Mesenchymal stem cell (in vitro differentiated cells and primary cell): Measurements from ENCODE around the gene MSS51.

ENCODE experiments used
- DNase-seq: peaks from one replicate; pipeline ENCODE4 v3.0.0-alpha.2; 2013
- H2AFZ ChIP-seq: one replicate; pipeline ENCODE4 v1.6.1; 2013; ENCODE audit warnings: low read depth, mild to moderate bottlenecking, control low read depth, inconsistent platforms, low read length, moderate library complexity
- H2AK5ac ChIP-seq: 2 replicates; pipeline ENCODE4 v1.6.1; 2013; ENCODE audit warnings: low read length, moderate library complexity, mild to moderate bottlenecking, inconsistent platforms; ENCODE audit not compliant: severe bottlenecking
- H2BK120ac ChIP-seq: one replicate; pipeline ENCODE4 v1.6.1; 2013; ENCODE audit warnings: low read depth, mild to moderate bottlenecking, inconsistent platforms, low read length, moderate library complexity
- H2BK12ac ChIP-seq, 2 experiments: one replicate each; pipeline ENCODE4 v1.6.1; 2013; ENCODE audit warnings: inconsistent platforms in 2 of 2, low read length in 2 of 2, mild to moderate bottlenecking in 2 of 2, moderate library complexity in 2 of 2, control low read depth in 1 of 2
- H2BK15ac ChIP-seq: one replicate; pipeline ENCODE4 v1.6.1; 2013; ENCODE audit warnings: mild to moderate bottlenecking, low read depth, inconsistent platforms; ENCODE audit not compliant: poor library complexity, severe bottlenecking
- H2BK5ac ChIP-seq: 2 replicates; pipeline ENCODE4 v1.6.1; 2013; ENCODE audit warnings: low read depth, mild to moderate bottlenecking, low read length, control low read depth, inconsistent platforms; ENCODE audit not compliant: poor library complexity, severe bottlenecking
- H3K14ac ChIP-seq, 2 experiments: one replicate each; pipeline ENCODE4 v1.6.1; 2013; ENCODE audit warnings: inconsistent platforms in 2 of 2, low read length in 2 of 2, control low read depth in 1 of 2, mild to moderate bottlenecking in 1 of 2, moderate library complexity in 1 of 2
- H3K18ac ChIP-seq, 2 experiments: one replicate each; pipeline ENCODE4 v1.6.1; 2013; ENCODE audit warnings: inconsistent platforms in 2 of 2, low read length in 2 of 2, control low read depth in 1 of 2, low read depth in 1 of 2, mild to moderate bottlenecking in 1 of 2
- H3K23ac ChIP-seq, 2 experiments: one replicate each; pipeline ENCODE4 v1.6.1; 2013; ENCODE audit warnings: inconsistent platforms in 2 of 2, low read length in 2 of 2, mild to moderate bottlenecking in 2 of 2, moderate library complexity in 2 of 2, control low read depth in 1 of 2
- H3K27ac ChIP-seq: 2 replicates; pipeline ENCODE4 v1.5.1; 2013; ENCODE audit warnings: mild to moderate bottlenecking, moderate library complexity, low read length, control low read depth, inconsistent platforms; ENCODE audit not compliant: poor library complexity, severe bottlenecking
- H3K27me3 ChIP-seq, 2 experiments: 2 replicates each; pipeline versions ENCODE4 v1.6.1 to v1.7.0; 2013; ENCODE audit warnings: low read length in 2 of 2, mild to moderate bottlenecking in 2 of 2, moderate library complexity in 2 of 2, control low read depth in 1 of 2, inconsistent platforms in 1 of 2; ENCODE audit not compliant: control insufficient read depth in 1 of 2, insufficient read depth in 1 of 2
- H3K36me3 ChIP-seq, 2 experiments: 2 replicates each; pipeline versions ENCODE4 v1.6.1 to v1.7.0; 2013; ENCODE audit warnings: low read length in 2 of 2, control low read depth in 1 of 2, inconsistent platforms in 1 of 2, low read depth in 1 of 2, mild to moderate bottlenecking in 1 of 2; ENCODE audit not compliant: insufficient read depth in 2 of 2, control insufficient read depth in 1 of 2
- H3K4ac ChIP-seq, 2 experiments: one replicate each; pipeline ENCODE4 v1.6.1; 2013; ENCODE audit warnings: inconsistent platforms in 2 of 2, low read length in 2 of 2, mild to moderate bottlenecking in 2 of 2, moderate library complexity in 2 of 2, control low read depth in 1 of 2, low read depth in 1 of 2
- H3K4me1 ChIP-seq: 2 replicates; pipeline ENCODE4 v1.6.1; 2013; ENCODE audit warnings: low read depth, low read length, control low read depth; ENCODE audit not compliant: control insufficient read depth, insufficient read depth
- H3K4me2 ChIP-seq: 2 replicates; pipeline ENCODE4 v1.6.1; 2013; ENCODE audit warnings: low read length, mild to moderate bottlenecking, inconsistent platforms; ENCODE audit not compliant: poor library complexity, severe bottlenecking
- H3K4me3 ChIP-seq, 2 experiments: 2 replicates each; pipeline versions ENCODE4 v1.5.1 to v1.7.0; 2013; ENCODE audit warnings: low read length in 2 of 2, mild to moderate bottlenecking in 2 of 2, control low read depth in 1 of 2, low read depth in 1 of 2; ENCODE audit not compliant: insufficient read depth in 1 of 2
- H3K79me1 ChIP-seq: replicated peaks from 2 replicates; pipeline ENCODE4 v1.6.1; 2013; ENCODE audit warnings: mild to moderate bottlenecking, control low read depth, low read length, inconsistent platforms; ENCODE audit not compliant: poor library complexity, severe bottlenecking
- H3K9ac ChIP-seq: 2 replicates; pipeline ENCODE4 v1.7.0; 2013; ENCODE audit warnings: mild to moderate bottlenecking, low read length, moderate library complexity
- H3K9me3 ChIP-seq: 2 replicates; pipeline ENCODE4 v1.7.0; 2013; ENCODE audit warnings: mild to moderate bottlenecking, low read length; ENCODE audit not compliant: control insufficient read depth
- H4K8ac ChIP-seq: one replicate; pipeline ENCODE4 v1.6.1; 2013; ENCODE audit warnings: inconsistent platforms, mild to moderate bottlenecking, low read length, moderate library complexity
- H4K91ac ChIP-seq: one replicate; pipeline ENCODE4 v1.6.1; 2013; ENCODE audit warnings: mild to moderate bottlenecking, low read length, inconsistent platforms
- WGBS: methylation state at CpG from one replicate; pipeline ENCODE4 v1.1.7; 2013; ENCODE audit warnings: mixed read lengths; 5-methylcytosine and 5-hydroxymethylcytosine counted together

MSS51 gene

DNA sequence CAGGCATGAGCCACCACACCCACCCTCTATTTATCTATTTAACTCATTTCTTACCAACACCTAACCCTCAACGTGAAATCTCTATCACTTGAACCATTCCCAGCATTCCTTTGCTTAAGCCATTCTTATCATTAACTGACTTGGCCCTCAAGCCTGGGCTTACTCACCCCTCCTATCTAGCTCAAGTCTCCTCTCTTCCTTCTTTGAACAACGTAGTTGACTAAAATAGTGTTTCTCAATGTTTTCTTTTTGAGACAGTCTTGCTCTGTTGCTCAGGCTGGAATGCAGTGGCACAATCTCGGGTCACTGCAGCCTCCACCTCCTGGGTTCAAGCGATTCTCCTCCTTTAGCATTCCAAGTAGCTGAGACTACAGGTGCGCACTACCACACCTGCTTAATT lies 26.5 kb downstream of the MSS51 start:
- Histone ChIP-seq H2AFZ (no peak overlapping the region), H2BK12ac (no peak overlapping the region), H2BK5ac (no peak overlapping the region), H3K4me1 (peaks cover 8% of the 10 kb centered on the region), H3K27ac (no peak overlapping the region), H4K8ac (no peak overlapping the region), H3K18ac (no peak overlapping the region), H3K27me3 (no peaks in the 10 kb centered on the region), H2AK5ac (no peak overlapping the region), H3K4me3 (no peak overlapping the region), H2BK120ac (no peak overlapping the region), H3K9me3 (no peaks in the 10 kb centered on the region), H3K4me2 (no peak overlapping the region), H3K9ac (no peak overlapping the region), H3K79me1 (peaks cover 2% of the 10 kb centered on the region), H4K91ac (no peak overlapping the region), H2BK15ac (no peak overlapping the region), H3K23ac (no peak overlapping the region), H3K14ac (no peak overlapping the region), H3K4ac (no peak overlapping the region), H3K36me3 (peaks cover 0 to 35% of the 10 kb centered on the region in 2 experiments)
- 95% methylated on average over 5 of the region's 5 CpGs for WGBS
- DNase-seq = no peak

DNA sequence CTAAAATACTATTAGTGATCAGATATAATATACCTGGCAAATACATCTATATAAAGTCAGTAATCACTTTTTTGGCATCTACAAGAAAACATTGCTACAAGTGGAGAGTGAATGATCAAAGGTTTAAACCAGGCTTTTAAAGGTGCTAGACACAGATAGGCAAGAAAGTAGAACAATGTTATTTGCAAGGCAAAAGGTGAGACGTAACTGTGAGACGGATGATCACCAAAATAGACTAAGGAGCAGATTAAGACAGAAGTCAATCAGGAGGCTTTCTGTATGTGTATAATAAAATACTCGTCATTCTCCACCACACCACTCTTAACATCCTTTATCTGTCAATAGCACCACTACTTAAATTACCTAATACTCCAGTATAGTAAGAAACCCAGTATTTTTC lies 27.8 kb downstream of the MSS51 start:
- Histone ChIP-seq H3K18ac (no peak overlapping the region), H2BK120ac (no peak overlapping the region), H3K4me1 (peaks cover 8% of the 10 kb centered on the region), H4K91ac (no peak overlapping the region), H2AFZ (no peak overlapping the region), H3K4me3 (no peak overlapping the region), H3K27ac (no peak overlapping the region), H2BK15ac (no peak overlapping the region), H3K9ac (no peak overlapping the region), H2BK12ac (no peak overlapping the region), H3K9me3 (no peaks in the 10 kb centered on the region), H3K79me1 (peaks cover 4% of the 10 kb centered on the region), H3K23ac (no peak overlapping the region), H3K14ac (no peak overlapping the region), H3K4ac (no peak overlapping the region), H3K4me2 (no peak overlapping the region), H3K27me3 (no peaks in the 10 kb centered on the region), H2BK5ac (no peak overlapping the region), H2AK5ac (no peak overlapping the region), H4K8ac (no peak overlapping the region), H3K36me3 (peaks cover 3 to 30% of the 10 kb centered on the region in 2 experiments)
- WGBS = 87% methylated on average over 3 of the region's 3 CpGs
- DNase-seq = no peak

DNA sequence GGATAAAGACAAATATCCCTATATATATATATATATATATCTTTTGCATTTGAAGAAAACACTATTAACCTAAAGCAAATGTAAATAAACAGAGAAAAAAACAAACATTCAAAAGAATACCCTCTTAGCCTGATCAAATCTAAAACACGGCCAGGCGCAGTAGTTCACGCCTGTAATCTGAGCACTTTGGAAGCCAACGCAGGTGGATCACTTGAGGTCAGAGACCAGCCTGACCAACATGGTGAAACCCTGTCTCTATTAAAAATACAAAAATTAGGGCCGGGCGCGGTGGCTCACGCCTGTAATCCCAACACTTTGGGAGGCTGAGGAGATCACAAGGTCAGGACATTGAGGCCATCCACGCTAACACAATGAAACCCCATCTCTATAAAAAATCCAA lies 28.7 kb downstream of the MSS51 start:
- H3K4me3 ChIP-seq = no peak overlapping the region
- no peak overlapping the region for H2BK15ac ChIP-seq
- H3K9me3 ChIP-seq = no peaks in the 10 kb centered on the region
- H3K27me3 ChIP-seq = no peaks in the 10 kb centered on the region
- H2AFZ ChIP-seq = no peak overlapping the region
- no peak overlapping the region for H4K8ac ChIP-seq
- peaks cover 3 to 34% of the 10 kb centered on the region in 2 experiments for H3K36me3 ChIP-seq
- H3K4ac ChIP-seq = no peak overlapping the region
- H3K9ac ChIP-seq = no peak overlapping the region
- H3K4me2 ChIP-seq = no peak overlapping the region
- H4K91ac ChIP-seq = no peak overlapping the region
- peaks cover 8% of the 10 kb centered on the region for H3K4me1 ChIP-seq
- H2AK5ac ChIP-seq = no peak overlapping the region
- H3K18ac ChIP-seq = no peak overlapping the region
- DNase-seq = no peak
- H3K23ac ChIP-seq = no peak overlapping the region
- no peak overlapping the region for H3K14ac ChIP-seq
- no peak overlapping the region for H2BK5ac ChIP-seq
- over 99% methylated on average over 9 of the region's 9 CpGs for WGBS
- no peak overlapping the region for H2BK120ac ChIP-seq
- H2BK12ac ChIP-seq = no peak overlapping the region
- H3K79me1 ChIP-seq = peaks cover 4% of the 10 kb centered on the region
- no peak overlapping the region for H3K27ac ChIP-seq

DNA sequence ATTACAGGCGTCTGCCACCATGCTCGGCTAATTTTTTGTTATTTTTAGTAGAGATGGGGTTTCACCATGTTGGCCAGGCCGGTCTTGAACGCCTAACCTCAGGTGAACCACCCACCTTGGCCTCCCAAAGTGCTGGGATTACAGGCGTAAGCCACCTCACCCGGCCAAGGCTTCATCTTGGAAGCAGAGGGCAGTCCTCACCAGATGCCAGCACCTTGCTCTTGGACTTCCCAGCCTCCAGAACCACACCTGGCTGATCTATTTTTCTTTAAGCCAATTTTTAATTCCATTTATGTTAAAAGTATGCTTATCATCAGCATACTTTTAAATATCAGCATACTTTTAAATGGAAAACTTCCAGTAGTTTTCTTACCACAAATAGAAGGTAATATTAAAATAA lies 31.7 kb downstream of the MSS51 start:
- Histone ChIP-seq H3K18ac (no peak overlapping the region), H3K9me3 (no peaks in the 10 kb centered on the region), H3K27ac (no peak overlapping the region), H2AFZ (no peak overlapping the region), H3K14ac (no peak overlapping the region), H2BK12ac (no peak overlapping the region), H4K8ac (no peak overlapping the region), H3K79me1 (peaks cover 12% of the 10 kb centered on the region), H2BK120ac (no peak overlapping the region), H2BK15ac (no peak overlapping the region), H3K4me2 (no peak overlapping the region), H3K4ac (no peak overlapping the region), H3K36me3 (peaks cover 11 to 48% of the 10 kb centered on the region in 2 experiments), H3K4me1 (peaks cover 3% of the 10 kb centered on the region), H2BK5ac (no peak overlapping the region), H3K4me3 (no peak overlapping the region), H3K27me3 (no peaks in the 10 kb centered on the region), H3K9ac (no peak overlapping the region), H2AK5ac (no peak overlapping the region), H3K23ac (no peak overlapping the region), H4K91ac (no peak overlapping the region)
- 99% methylated on average over 6 of the region's 6 CpGs for WGBS
- no peak for DNase-seq
